GM23248 (cell line): ENCODE results near the gene DRC3. TPM values are rescaled to one million over a fixed set of nuclear protein-coding genes. Genes with fewer than 3 reads are reported as not detected.

Experiments
- DNase-seq: peaks from one replicate; pipeline ENCODE4 v3.0.0-alpha.2; 2015
- H2AFZ ChIP-seq: fragments of 200-600 bp; sonication (generic); 2 replicates; pipeline ENCODE4 v1.6.1; 2016; ENCODE audit warnings: antibody characterized with exemption
- H3F3A ChIP-seq: fragments of 200-600 bp; sonication (generic); 2 replicates; pipeline ENCODE4 v1.6.1; 2016; ENCODE audit warnings: mild to moderate bottlenecking, antibody characterized with exemption, mixed run types; ENCODE audit not compliant: insufficient read depth
- H3K27ac ChIP-seq: fragments of 200-600 bp; sonication (generic); 2 replicates; pipeline ENCODE4 v1.5.1; 2016; ENCODE audit warnings: mild to moderate bottlenecking
- H3K27me3 ChIP-seq: fragments of 200-600 bp; sonication (generic); replicated peaks from 2 replicates; pipeline ENCODE4 v1.6.1; 2016; ENCODE audit warnings: mild to moderate bottlenecking; ENCODE audit not compliant: insufficient read depth
- H3K36me3 ChIP-seq: fragments of 200-600 bp; sonication (generic); 2 replicates; pipeline ENCODE4 v1.6.1; 2016; ENCODE audit warnings: low read depth, mild to moderate bottlenecking
- H3K4me1 ChIP-seq: fragments of 200-600 bp; sonication (generic); 2 replicates; pipeline ENCODE4 v1.6.1; 2016; ENCODE audit warnings: mild to moderate bottlenecking; ENCODE audit not compliant: insufficient read depth
- H3K4me2 ChIP-seq: fragments of 200-600 bp; sonication (generic); one replicate; pipeline ENCODE4 v1.6.1; 2016; ENCODE audit warnings: mild to moderate bottlenecking; ENCODE audit not compliant: unreplicated experiment
- H3K4me3 ChIP-seq: fragments of 200-600 bp; sonication (generic); 2 replicates; pipeline ENCODE4 v1.5.1; 2016; ENCODE audit warnings: mild to moderate bottlenecking
- H3K79me2 ChIP-seq: fragments of 200-600 bp; sonication (generic); 2 replicates; pipeline ENCODE4 v1.6.1; 2016; ENCODE audit warnings: mild to moderate bottlenecking; ENCODE audit not compliant: insufficient read depth
- H3K9ac ChIP-seq: fragments of 200-600 bp; sonication (generic); 2 replicates; pipeline ENCODE4 v1.6.1; 2016; ENCODE audit warnings: mild to moderate bottlenecking
- H3K9me2 ChIP-seq: fragments of 200-600 bp; sonication (generic); 2 replicates; pipeline ENCODE4 v1.6.1; 2016; ENCODE audit warnings: mixed run types, mild to moderate bottlenecking, moderate library complexity; ENCODE audit not compliant: insufficient read depth
- H3K9me3 ChIP-seq: fragments of 200-600 bp; sonication (generic); one replicate; pipeline ENCODE4 v1.6.1; 2017; ENCODE audit warnings: low read depth
- H4K20me1 ChIP-seq: fragments of 200-600 bp; sonication (generic); 2 replicates; pipeline ENCODE4 v1.6.0; 2016; ENCODE audit not compliant: insufficient read depth
- EZH2 ChIP-seq: fragments of 200-600 bp; sonication (generic); IDR thresholded peaks from 2 replicates; pipeline ENCODE4 v1.6.1; 2018; ENCODE audit warnings: antibody characterized with exemption, mild to moderate bottlenecking; ENCODE audit not compliant: insufficient read depth, poor library complexity, severe bottlenecking
- EZH2phosphoT487 ChIP-seq: fragments of 200-600 bp; sonication (generic); IDR thresholded peaks from 2 replicates; pipeline ENCODE4 v1.6.1; 2018; ENCODE audit warnings: antibody characterized with exemption, moderate library complexity, mild to moderate bottlenecking, low read depth; ENCODE audit not compliant: insufficient read depth
- WGBS, 2 experiments: methylation state at CpG; one replicate each; pipeline ENCODE4 v1.1.6; 2015 to 2017; ENCODE audit warnings: low lambda C conversion rate in 2 of 2, low coverage in 1 of 2; ENCODE audit errors: missing lambda C conversion rate in 2 of 2; 5-methylcytosine and 5-hydroxymethylcytosine counted together
- in situ Hi-C: fragments of 300-500 bp; cut with MboI; formaldehyde crosslinking; loops from 2 replicates; pipeline ENCODE4 v1.15.0; 2020
- polyA plus RNA-seq: library from polyadenylated mRNA; unstranded; fragments of >200 nt; fragmentation: Nextera tagmentation; extraction: Ambion mirVana; gene quantifications from 2 replicates; pipeline ENCODE4 v1.2.1, GENCODE V29; 2016
- total RNA-seq: library from RNA; depleted of rRNA; stranded (reverse); fragments of >200 nt; shearing (Covaris generic); gene quantifications from 2 replicates; pipeline ENCODE4 v1.2.3, GENCODE V29; 2014; rRNA removed

The DRC3 gene
- total and polyA plus RNA-seq, 2 experiments from 2014 or later, result 3.2 to 3.6 TPM

- H2AFZ ChIP-seq, result no peak overlapping the region
- DNase-seq, result no peak
- H3K9ac ChIP-seq, result no peak overlapping the region
- H3K9me3 ChIP-seq, result no peaks in the 10 kb centered on the region
- H3F3A ChIP-seq, result no peaks in the 10 kb centered on the region
- no peaks in the 10 kb centered on the region for H3K4me1 ChIP-seq
- 64 to 70% methylated on average over 2 of the region's 2 CpGs for WGBS, 2 experiments
- no peaks in the 10 kb centered on the region for H3K79me2 ChIP-seq
- H4K20me1 ChIP-seq, result no peaks in the 10 kb centered on the region
- in situ Hi-C loops, result no loop called here
- H3K9me2 ChIP-seq, result no peaks in the 10 kb centered on the region
- no peak overlapping the region for H3K4me3 ChIP-seq
- H3K4me2 ChIP-seq, result no peak overlapping the region
- no peaks in the 10 kb centered on the region for H3K27me3 ChIP-seq
- H3K36me3 ChIP-seq, result no peaks in the 10 kb centered on the region; the same call in 1 of the 2 replicates
- H3K27ac ChIP-seq, result no peak overlapping the region
- TF ChIP-seq EZH2 (no peak), EZH2phosphoT487 (no peak)
These were observed 91.4 kb downstream of the DRC3 start for GRCh38 chr17:18064053-18064452.

GRCh38 chr17:18065546-18065945 is 92.9 kb downstream of the DRC3 start:
- no peak for TF ChIP-seq EZH2phosphoT487
- no peak for TF ChIP-seq EZH2
- Histone ChIP-seq H3K27ac (no peak overlapping the region), H3F3A (no peaks in the 10 kb centered on the region), H3K4me1 (0 out of 2 replicates have a peak, but pooled peaks cover 1% of the 10 kb centered on the region), H4K20me1 (no peaks in the 10 kb centered on the region), H3K9me3 (no peaks in the 10 kb centered on the region), H3K36me3 (no peaks in the 10 kb centered on the region; the same call in 1 of the 2 replicates), H3K4me3 (no peak overlapping the region), H3K4me2 (no peak overlapping the region), H3K27me3 (no peaks in the 10 kb centered on the region), H3K9me2 (no peaks in the 10 kb centered on the region), H3K9ac (no peak overlapping the region), H3K79me2 (no peaks in the 10 kb centered on the region), H2AFZ (no peak overlapping the region)
- in situ Hi-C loops, result no loop called here
- no peak for DNase-seq
- 91 to 96% methylated on average over 10 to 11 of the region's 11 CpGs for WGBS, 2 experiments

Other genes starting within 250 kb of the DRC3 start
- gene SREBF1, start 135.9 kb upstream of the DRC3 start, total RNA-seq, result 34.4 and 36.2 TPM in 2 replicates
- 14.3 and 19.2 TPM in 2 replicates for gene SREBF1, start 135.9 kb upstream of the DRC3 start, polyA plus RNA-seq
- gene TOM1L2, start 462 bp upstream of the DRC3 start, total RNA-seq, result 31.0 and 50.2 TPM in 2 replicates
- 25.5 and 27.3 TPM in 2 replicates for gene TOM1L2, start 462 bp upstream of the DRC3 start, polyA plus RNA-seq
- gene ATPAF2, start 66.3 kb downstream of the DRC3 start, total RNA-seq, result 17.0 and 37.6 TPM in 2 replicates
- gene ATPAF2, start 66.3 kb downstream of the DRC3 start, polyA plus RNA-seq, result 21.9 and 22.3 TPM in 2 replicates
- gene GID4, start 66.5 kb downstream of the DRC3 start, total RNA-seq, result 8.0 and 10.2 TPM in 2 replicates
- 7.2 and 7.3 TPM in 2 replicates for gene GID4, start 66.5 kb downstream of the DRC3 start, polyA plus RNA-seq
- 51.0 and 53.4 TPM in 2 replicates for gene DRG2, start 115.1 kb downstream of the DRC3 start, total RNA-seq
- gene DRG2, start 115.1 kb downstream of the DRC3 start, polyA plus RNA-seq, result 34.6 and 36.7 TPM in 2 replicates
- gene MYO15A, start 135.9 kb downstream of the DRC3 start, total RNA-seq, result 0.25 and 0.54 TPM in 2 replicates
- 0.70 and 0.90 TPM in 2 replicates for gene MYO15A, start 135.9 kb downstream of the DRC3 start, polyA plus RNA-seq
- 152 and 161 TPM in 2 replicates for gene ALKBH5, start 211.0 kb downstream of the DRC3 start, total RNA-seq
- 81.9 and 85.2 TPM in 2 replicates for gene ALKBH5, start 211.0 kb downstream of the DRC3 start, polyA plus RNA-seq